ENCODE results near the gene SLC25A11. TPM values are rescaled to one million over a fixed set of nuclear protein-coding genes. Genes with fewer than 3 reads are reported as not detected.

The SLC25A11 gene
- total RNA-seq, 1 experiment from 2014 or later, result 43.9 TPM

GRCh38 chr17:4942760-4943508, 3.1 kb upstream of the SLC25A11 start:
- Histone ChIP-seq H3K4me3 (no peak overlapping the region), H3K9me3 (replicated peaks) (no peaks in the 10 kb centered on the region), H3K27ac (no peak overlapping the region), H3K36me3 (peaks cover 38% of the 10 kb centered on the region), H3K4me1 (peaks cover 12% of the 10 kb centered on the region), H3K27me3 (no peaks in the 10 kb centered on the region)
- DNase-seq, result no peak

GRCh38 chr17:4941319-4941610, 1.4 kb upstream of the SLC25A11 start:
- peak overlapping the region; percentile 90; the same call in 1 of the 2 replicates for H3K27ac ChIP-seq
- no peak for DNase-seq
- peaks cover 27% of the 10 kb centered on the region for H3K36me3 ChIP-seq
- H3K27me3 ChIP-seq, result no peaks in the 10 kb centered on the region
- H3K4me3 ChIP-seq, result peak overlapping the region; percentile 67
- peaks cover 12% of the 10 kb centered on the region for H3K4me1 ChIP-seq
- no peaks in the 10 kb centered on the region for H3K9me3 ChIP-seq (replicated peaks)

GRCh38 chr17:4940555-4941318, 891 bp upstream of the SLC25A11 start:
- peaks cover 12% of the 10 kb centered on the region for H3K4me1 ChIP-seq
- peak in 1 of 2 experiments; percentile 81 for DNase-seq
- H3K9me3 ChIP-seq (replicated peaks), result no peaks in the 10 kb centered on the region
- H3K27ac ChIP-seq, result peak overlapping the region; percentile 90
- no peaks in the 10 kb centered on the region for H3K27me3 ChIP-seq
- peaks cover 24% of the 10 kb centered on the region for H3K36me3 ChIP-seq
- H3K4me3 ChIP-seq, result peak overlapping the region; percentile 67

GRCh38 chr17:4939546-4939795, 375 bp downstream of the SLC25A11 start:
- H3K9me3 ChIP-seq (replicated peaks), result no peaks in the 10 kb centered on the region
- no peaks in the 10 kb centered on the region; the same call in 1 of the 2 replicates for H3K4me1 ChIP-seq
- no peak for DNase-seq
- H3K27me3 ChIP-seq, result no peaks in the 10 kb centered on the region
- peak overlapping the region; percentile 90 for H3K27ac ChIP-seq
- peak overlapping the region; percentile 67 for H3K4me3 ChIP-seq
- peaks cover 12% of the 10 kb centered on the region for H3K36me3 ChIP-seq

- H3K27ac ChIP-seq, result peak overlapping the region; percentile 90
- peak overlapping the region; percentile 67 for H3K4me3 ChIP-seq
- no peaks in the 10 kb centered on the region; the same call in 1 of the 2 replicates for H3K4me1 ChIP-seq
- peaks cover 7% of the 10 kb centered on the region for H3K36me3 ChIP-seq
- H3K27me3 ChIP-seq, result no peaks in the 10 kb centered on the region
- H3K9me3 ChIP-seq (replicated peaks), result no peaks in the 10 kb centered on the region
- DNase-seq, result no peak
Observed at GRCh38 chr17:4938688-4939545, 929 bp downstream of the SLC25A11 start.

- peaks cover 4% of the 10 kb centered on the region; the same call in 1 of the 2 replicates for H3K36me3 ChIP-seq
- no peak overlapping the region for H3K27ac ChIP-seq
- H3K9me3 ChIP-seq (replicated peaks), result no peaks in the 10 kb centered on the region
- no peak for DNase-seq
- H3K4me3 ChIP-seq, result no peak overlapping the region
- H3K4me1 ChIP-seq, result no peaks in the 10 kb centered on the region; the same call in 1 of the 2 replicates
- H3K27me3 ChIP-seq, result no peaks in the 10 kb centered on the region
Observed at GRCh38 chr17:4938069-4938491, 1.8 kb downstream of the SLC25A11 start.

- no peak for DNase-seq
- Histone ChIP-seq H3K4me3 (no peak overlapping the region), H3K27me3 (no peaks in the 10 kb centered on the region), H3K4me1 (no peaks in the 10 kb centered on the region; the same call in 1 of the 2 replicates), H3K9me3 (replicated peaks) (no peaks in the 10 kb centered on the region), H3K27ac (no peak overlapping the region), H3K36me3 (peaks cover 4% of the 10 kb centered on the region; the same call in 1 of the 2 replicates)
Observed at GRCh38 chr17:4937553-4937952, 2.3 kb downstream of the SLC25A11 start.

GRCh38 chr17:4936436-4936835, 3.4 kb downstream of the SLC25A11 start:
- H3K9me3 ChIP-seq (replicated peaks), result no peaks in the 10 kb centered on the region
- no peak overlapping the region for H3K27ac ChIP-seq
- H3K27me3 ChIP-seq, result no peaks in the 10 kb centered on the region
- no peaks in the 10 kb centered on the region; the same call in 1 of the 2 replicates for H3K4me1 ChIP-seq
- peaks cover 4% of the 10 kb centered on the region; the same call in 1 of the 2 replicates for H3K36me3 ChIP-seq
- no peak overlapping the region for H3K4me3 ChIP-seq
- DNase-seq, result no peak

- Histone ChIP-seq H3K27me3 (no peaks in the 10 kb centered on the region), H3K4me3 (no peak overlapping the region), H3K4me1 (no peaks in the 10 kb centered on the region), H3K9me3 (replicated peaks) (no peaks in the 10 kb centered on the region), H3K27ac (no peak overlapping the region), H3K36me3 (peaks cover 4% of the 10 kb centered on the region; the same call in 1 of the 2 replicates)
- no peak for DNase-seq
Observed at GRCh38 chr17:4935650-4936049, 4.2 kb downstream of the SLC25A11 start.

- DNase-seq, result peak; percentile 37 to 53
- Histone ChIP-seq H3K27ac (no peak overlapping the region), H3K36me3 (peaks cover 4% of the 10 kb centered on the region; the same call in 1 of the 2 replicates), H3K4me1 (no peaks in the 10 kb centered on the region), H3K9me3 (replicated peaks) (no peaks in the 10 kb centered on the region), H3K27me3 (no peaks in the 10 kb centered on the region), H3K4me3 (no peak overlapping the region)
Observed at GRCh38 chr17:4934173-4934979, 5.5 kb downstream of the SLC25A11 start.

- H3K4me1 ChIP-seq, result no peaks in the 10 kb centered on the region
- H3K9me3 ChIP-seq (replicated peaks), result no peaks in the 10 kb centered on the region
- H3K4me3 ChIP-seq, result no peak overlapping the region
- no peak for DNase-seq
- H3K36me3 ChIP-seq, result peaks cover 4% of the 10 kb centered on the region; the same call in 1 of the 2 replicates
- no peak overlapping the region for H3K27ac ChIP-seq
- no peaks in the 10 kb centered on the region for H3K27me3 ChIP-seq
Observed at GRCh38 chr17:4933646-4934045, 6.2 kb downstream of the SLC25A11 start.

- Histone ChIP-seq H3K27me3 (no peaks in the 10 kb centered on the region), H3K36me3 (peaks cover 4% of the 10 kb centered on the region; the same call in 1 of the 2 replicates), H3K27ac (no peak overlapping the region), H3K9me3 (replicated peaks) (no peaks in the 10 kb centered on the region), H3K4me3 (no peak overlapping the region), H3K4me1 (no peaks in the 10 kb centered on the region)
- DNase-seq, result no peak
Observed at GRCh38 chr17:4932756-4933155, 7.1 kb downstream of the SLC25A11 start.

- Histone ChIP-seq H3K27me3 (no peaks in the 10 kb centered on the region), H3K36me3 (no peaks in the 10 kb centered on the region), H3K27ac (no peak within 1 kb of the TSS), H3K4me3 (no peak within 1 kb of the TSS), H3K4me1 (no peaks in the 10 kb centered on the region), H3K9me3 (replicated peaks) (no peaks in the 10 kb centered on the region)
- no peak for DNase-seq
Observed at GRCh38 chr17:4931963-4932362, 7.9 kb downstream of the SLC25A11 start, which contains the start of gene GP1BA. Gene GP1BA, plus strand, starts transcription at chr17:4932277. Its CDS starts 328 bp downstream, at chr17:4932605.

GRCh38 chr17:4928881-4929280, 11.0 kb downstream of the SLC25A11 start:
- H3K36me3 ChIP-seq, result no peaks in the 10 kb centered on the region
- H3K27me3 ChIP-seq, result no peaks in the 10 kb centered on the region
- no peaks in the 10 kb centered on the region for H3K9me3 ChIP-seq (replicated peaks)
- no peak for DNase-seq
- no peaks in the 10 kb centered on the region for H3K4me1 ChIP-seq
- no peak overlapping the region for H3K27ac ChIP-seq
- H3K4me3 ChIP-seq, result no peak overlapping the region

Data from SJCRH30 (cell line).